NOMO-1 treated with DMSO at 0.1 percent for 48 hours (cell line): Measurements from ENCODE around the gene BLOC1S1.

Experiments
- DNase-seq: peaks from one replicate; lab custom pipeline; 2025; ENCODE audit not compliant: unreplicated experiment; lab: John Stamatoyannopoulos, UW

The BLOC1S1 gene

DNA sequence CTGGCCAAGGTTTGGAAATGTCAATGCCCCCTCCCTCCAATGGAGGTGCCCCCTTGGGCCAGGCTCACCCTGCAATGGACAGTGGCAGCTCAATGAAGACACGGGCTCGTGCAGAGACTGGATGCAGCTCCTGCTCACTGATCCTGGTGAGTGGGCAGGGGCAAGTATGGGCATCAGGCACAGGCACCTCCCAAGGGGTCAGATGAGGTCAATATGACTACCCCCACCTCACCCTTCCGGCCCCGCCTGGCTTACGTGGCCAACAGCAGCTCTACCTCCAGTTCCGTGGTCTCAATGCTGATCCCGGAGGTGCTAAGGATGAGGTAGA is 21.7 kb upstream of the BLOC1S1 start:
- DNase-seq: no peak

DNA sequence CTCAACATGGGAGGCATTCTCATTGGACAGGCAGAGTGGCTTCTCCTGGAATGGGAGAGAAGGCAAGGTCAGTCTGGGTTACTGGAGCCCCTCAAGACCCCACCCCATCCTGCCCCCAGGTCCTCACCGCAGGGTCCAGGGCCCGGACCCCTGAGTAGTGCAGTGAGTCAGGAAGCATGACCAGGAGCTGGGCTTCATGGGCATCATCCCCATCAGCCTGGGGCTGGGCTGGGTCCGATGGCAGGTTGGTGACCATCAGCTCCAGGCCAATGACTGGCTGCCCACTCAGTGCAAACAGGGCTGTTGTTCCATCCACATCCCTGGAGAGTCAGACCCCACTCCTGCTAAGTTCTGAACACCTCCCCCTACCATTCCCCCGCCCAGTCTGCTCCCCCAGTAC is 21.2 kb upstream of the BLOC1S1 start:
- no peak for DNase-seq

DNA sequence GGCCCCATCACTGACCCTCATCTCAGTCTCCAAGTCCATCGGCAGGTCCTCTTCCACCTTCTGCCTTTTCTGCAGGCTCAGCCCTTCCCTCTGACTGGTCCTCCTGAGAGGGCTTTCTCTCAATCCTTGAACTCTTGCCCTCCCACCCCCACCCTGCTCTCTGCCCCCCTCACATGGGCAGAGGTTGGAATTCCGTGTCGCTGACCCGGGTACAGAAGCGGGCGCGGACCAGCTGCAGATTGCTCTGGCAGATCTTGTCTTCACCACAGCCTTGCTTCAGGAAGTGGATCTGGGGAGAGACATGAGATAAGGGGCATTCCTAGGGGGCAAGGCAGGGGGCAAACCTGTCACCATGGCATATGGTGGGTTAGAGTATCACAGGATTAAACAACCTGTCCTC is 20.5 kb upstream of the BLOC1S1 start:
- DNase-seq: no peak

DNA sequence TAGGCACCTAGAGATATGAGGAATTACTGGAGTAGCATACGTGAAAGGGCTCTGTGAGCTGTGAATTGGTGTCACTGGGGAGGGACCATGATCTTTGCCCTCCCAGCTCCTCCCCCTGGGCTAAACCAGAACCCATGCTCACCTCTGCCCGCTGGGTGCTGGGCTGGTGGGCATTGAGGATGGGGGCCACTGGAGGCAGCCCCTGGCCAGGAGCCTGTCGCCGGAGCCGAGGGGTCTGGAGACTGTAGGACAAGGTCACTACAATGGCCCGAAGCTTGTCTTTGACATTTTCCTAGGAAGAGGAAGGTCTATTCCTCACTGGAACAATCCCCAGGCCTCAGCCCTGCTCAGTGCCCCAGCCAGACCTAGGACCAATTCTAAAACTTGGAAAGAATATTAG is 19.7 kb upstream of the BLOC1S1 start:
- DNase-seq: no peak

DNA sequence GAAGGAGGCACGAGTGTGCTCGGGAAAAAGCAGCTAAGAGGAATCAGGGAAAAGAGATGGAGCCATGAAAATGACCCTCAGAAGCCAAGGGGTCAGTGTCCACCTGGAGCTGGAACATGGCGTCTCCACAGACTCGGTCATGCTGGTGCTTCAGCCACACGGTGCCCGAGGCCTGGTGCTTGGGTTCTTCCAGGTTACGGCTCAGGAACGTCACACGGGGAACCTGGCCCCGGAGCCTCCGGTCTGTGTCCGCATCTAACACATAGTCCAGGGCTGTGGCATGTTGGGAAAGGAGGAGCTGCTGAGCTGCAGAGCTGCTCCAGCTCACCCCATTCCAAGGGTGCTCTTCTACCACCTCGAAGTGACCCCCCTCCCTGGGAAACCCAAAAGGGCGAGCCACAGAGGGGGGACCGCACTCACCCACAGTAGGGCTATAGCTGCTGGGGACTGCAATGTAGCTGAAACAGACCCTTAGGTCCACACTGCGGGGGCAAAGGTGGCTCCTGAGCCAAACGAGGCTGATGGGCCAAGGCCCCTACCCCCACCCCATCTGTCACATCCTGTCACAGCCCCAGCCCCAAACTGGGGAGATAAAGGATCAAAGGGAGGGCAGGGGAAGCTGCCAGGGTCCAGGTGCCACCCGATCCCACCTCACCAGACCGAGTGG is 18.9 kb upstream of the BLOC1S1 start:
- DNase-seq: no peak

DNA sequence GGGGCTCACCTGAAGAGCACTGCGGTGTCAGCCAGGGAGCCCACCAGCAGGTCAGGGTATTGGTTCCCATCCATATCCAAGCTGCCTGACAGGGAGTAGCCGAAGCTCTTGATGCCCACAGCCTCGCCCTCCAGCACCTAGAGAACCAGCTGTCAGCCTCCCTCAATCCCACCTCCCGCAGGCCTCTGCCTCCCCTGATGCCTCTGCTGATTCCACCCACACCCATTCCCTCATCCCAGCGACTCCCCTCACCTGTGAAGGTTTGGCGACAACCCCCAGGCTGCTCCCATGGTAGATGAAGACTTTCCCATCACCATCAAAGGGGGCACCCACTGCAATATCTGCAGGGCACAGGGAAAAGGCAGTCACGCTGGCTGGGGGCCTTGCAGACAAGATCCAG is 18.2 kb upstream of the BLOC1S1 start:
- DNase-seq: no peak

DNA sequence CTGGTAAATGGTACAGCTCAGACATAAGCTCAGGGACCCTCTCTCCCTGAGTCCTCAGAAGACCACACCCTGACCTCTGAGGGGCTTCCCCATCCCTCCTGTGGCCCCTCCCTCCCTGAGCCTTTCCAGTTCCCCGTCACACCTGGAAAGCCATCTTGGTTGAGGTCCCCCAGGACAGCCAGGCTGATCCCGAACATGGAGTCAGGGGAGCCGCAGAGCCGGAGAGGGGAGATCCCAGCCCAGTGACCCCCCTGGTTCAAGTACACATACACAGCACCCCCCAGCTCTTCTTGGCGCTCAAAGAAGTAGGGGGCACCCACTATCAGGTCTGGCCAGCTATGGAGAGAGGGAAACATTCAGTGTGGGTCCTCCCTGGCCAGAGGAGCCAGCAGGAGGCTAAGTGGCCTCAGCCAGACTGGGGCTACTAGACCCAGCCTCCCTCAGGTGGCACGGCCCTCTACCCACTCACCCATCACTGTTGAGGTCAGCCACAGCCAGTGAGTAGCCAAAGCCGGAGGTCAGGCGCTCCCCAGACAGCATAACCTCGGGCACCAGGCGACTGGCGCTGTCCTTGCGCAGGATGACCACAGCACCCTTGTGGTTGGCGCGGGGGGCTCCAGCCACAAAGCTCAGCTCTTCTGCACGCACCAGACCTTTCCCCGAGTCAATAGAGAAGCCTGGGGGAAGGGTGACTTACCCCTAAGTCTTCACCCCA is 17.4 kb upstream of the BLOC1S1 start:
- no peak for DNase-seq

DNA sequence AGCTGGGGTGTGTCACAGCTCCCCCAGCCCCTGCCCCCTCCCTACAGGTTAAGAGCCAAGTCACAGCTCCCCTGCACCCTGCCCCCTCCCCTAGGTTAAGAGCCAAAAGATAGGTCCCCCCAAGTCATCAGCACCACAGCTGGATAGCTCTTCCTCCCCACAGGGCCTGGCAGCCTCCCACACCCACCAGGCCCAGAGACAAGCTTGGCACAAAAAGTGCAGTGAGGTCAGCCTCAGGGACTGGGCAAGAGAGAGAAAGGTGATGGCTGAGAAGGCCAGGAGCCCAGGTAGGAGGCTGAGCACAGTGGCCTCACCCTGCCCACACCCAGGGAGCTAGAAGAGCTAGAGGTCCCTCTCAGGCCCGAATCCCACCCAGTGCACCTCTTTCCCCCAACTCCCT is 16.9 kb upstream of the BLOC1S1 start:
- no peak for DNase-seq

DNA sequence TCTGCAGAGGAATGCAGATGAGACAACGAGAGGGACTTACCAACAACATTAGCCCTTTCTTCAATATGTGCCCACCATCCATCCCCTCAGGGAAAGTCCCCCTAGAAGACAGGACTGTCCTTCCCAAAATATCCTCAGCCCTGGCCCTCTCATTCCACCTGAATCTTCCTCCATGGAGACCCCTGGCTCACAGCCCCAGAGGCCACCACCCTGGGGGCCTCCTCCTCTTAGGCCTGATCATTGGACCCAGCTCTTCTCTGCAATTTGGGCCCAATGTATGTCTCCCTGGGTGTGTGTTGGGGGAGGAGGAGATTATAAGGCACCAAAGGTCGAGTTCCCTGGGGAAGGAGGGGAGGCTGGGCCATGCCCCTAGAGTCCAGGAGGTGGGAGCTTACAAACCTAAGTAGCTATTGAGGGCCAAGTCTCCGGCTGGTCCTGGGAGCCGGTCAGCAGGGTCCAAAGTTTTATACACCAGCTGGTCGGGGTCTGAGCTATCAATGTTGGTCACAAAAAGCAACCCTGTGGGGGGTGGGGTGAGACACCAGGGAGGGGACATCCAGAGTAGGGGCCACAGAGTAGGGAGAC is 16.3 kb upstream of the BLOC1S1 start:
- no peak for DNase-seq

DNA sequence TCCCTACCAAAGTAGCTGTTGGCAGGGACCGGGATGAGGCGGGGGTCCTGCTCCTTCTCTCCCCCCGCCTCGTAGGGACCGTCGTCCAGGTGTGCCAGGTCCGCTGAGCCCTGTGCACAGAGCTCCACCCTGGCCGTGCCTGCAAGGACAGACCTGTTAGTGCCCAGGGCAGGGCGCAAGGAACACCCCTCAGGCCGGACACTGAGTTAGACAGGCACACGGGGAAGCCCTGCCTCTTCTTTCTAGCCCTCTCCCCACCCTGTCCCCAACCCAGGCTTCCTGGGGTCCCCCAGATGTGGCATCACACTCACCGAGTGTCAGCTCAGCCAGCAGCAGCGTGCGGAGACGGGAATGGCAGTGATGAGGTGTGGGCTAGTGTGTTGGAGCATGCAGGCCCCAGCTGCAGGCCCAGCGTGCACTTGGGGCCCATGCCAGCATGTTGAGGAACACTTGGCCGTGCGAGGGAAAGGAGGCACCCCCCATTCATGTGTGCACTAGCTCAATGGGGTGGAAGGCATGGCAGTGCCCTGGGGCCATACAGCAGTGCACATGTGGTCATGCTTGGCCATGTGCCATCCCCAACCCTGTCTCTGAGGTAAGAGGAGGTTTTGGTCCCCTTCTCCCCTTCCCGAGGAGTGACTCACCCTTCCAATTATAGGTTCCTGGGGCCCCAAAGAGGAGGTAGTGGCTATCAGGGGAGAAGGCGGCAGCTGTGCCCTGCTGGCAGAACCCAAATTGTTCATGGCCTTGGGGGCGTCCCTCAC is 15.4 kb upstream of the BLOC1S1 start:
- DNase-seq: peak; percentile 54

DNA sequence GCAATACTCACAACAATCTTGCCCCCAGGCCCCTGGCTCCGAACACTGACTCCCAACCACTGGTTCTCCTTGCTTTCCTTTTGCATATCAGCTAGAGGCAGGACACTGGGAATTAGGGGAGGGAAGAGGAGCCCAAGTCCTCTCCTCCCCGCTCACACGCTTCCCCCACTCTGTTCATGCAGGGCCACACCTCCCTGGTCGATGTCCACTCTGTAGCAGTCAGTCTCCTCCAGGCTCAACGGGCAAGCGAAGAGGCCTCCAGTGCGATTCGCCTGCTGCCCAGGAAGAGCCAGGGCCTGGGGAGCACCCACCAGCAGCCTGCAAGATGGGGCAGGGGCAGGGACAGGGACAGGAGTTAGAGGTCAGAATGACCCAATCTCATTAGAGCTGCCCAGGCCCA is 13.0 kb upstream of the BLOC1S1 start:
- DNase-seq: no peak

DNA sequence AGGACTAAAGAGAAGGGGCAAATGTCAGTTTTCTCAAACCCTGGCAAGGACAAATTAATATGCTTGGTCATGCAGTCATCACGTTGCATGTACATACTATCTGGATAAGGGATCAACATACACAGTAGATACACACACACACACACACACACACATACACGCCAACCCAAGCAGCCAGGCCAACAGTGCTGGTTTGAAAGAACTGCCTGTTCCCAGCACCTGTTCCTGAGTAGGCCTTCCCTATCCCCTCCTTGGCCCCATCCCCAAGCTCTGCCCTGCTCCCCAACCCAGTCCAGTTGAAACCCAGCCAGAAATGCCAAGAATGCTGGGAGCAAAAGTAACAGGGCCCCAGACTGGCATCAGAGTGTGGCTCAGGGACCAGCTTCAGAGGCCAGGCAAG is 12.6 kb upstream of the BLOC1S1 start:
- no peak for DNase-seq

DNA sequence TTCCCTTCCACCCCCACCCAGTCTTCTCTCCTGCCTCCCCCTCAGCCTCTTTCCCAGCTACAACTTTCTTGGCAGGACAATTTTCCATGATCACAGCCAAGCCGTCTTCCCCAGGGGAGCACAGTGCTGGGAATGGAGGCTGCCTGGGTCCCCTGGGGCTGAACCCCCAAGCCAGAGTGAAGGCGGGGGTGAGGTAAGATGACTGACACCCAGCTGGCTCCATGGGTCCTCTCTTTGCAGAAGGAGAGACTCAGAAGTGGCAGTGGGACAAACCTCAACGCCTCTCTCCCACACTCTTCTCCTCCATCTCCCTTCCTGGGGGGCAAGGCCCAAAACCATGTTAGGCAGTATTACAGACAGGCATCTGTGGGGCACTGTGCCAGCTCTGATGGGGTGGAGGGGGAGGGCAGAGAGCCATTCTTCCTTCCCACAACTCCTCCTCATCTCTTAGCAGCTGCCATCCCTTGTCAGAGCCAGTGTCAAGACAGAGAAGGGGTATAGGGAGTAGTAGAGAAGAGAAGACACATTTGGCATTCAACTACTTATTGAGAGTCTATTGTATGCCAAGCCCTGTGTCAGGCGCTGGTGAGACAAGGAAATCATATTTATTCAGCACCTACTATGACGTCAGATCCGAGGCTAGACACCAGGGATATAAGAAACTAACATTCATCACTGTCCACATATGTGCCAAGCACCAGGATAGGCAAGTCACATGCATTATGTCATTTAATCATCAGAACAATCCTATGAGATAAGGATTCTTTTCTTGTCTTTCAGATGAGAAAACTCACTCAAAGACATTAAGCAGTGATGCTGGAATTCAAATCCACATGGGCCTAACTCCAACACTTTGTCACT is 11.7 kb upstream of the BLOC1S1 start:
- DNase-seq: no peak

DNA sequence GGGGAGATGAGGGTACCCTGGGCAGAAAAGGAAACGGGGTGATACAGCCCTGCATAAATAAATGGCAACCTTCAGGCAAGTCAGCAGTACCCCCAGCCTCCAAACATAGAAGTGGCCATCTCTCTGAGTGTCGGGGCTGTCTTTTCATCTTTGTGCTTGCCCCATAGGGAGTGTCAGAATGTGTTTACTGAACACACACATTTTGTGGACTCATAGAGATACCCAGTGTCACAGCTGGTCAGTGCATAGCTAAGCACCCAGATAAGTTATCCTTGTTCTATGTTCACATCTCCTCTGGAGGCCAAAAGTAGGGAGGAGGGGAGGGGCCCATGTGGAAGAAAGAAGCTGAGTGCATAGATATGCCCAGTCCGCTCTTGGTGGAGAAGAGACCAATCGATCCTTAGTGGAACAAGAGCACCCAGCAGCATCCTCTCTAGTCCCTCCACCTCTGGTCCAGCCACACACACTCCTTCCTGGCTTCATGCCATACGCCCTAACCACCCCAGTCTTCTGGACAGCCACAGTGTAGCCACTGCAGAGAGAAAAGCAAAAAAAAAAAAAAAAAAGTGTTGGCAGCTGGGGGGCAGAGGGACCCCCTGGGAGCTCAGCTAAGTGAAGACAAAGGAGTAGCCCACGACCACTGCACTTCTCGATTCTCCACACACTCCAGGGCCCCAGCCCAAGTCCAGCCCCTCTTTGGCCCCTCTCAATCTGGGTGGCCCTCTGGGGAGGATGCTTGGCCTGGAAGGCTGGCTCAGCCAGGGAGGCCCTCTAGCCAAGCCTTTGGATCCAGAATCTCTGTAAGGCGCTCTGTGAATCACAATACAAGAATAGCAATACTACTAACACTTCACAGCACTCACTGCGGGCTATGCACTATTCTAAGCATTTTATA is 10.8 kb upstream of the BLOC1S1 start:
- no peak for DNase-seq

DNA sequence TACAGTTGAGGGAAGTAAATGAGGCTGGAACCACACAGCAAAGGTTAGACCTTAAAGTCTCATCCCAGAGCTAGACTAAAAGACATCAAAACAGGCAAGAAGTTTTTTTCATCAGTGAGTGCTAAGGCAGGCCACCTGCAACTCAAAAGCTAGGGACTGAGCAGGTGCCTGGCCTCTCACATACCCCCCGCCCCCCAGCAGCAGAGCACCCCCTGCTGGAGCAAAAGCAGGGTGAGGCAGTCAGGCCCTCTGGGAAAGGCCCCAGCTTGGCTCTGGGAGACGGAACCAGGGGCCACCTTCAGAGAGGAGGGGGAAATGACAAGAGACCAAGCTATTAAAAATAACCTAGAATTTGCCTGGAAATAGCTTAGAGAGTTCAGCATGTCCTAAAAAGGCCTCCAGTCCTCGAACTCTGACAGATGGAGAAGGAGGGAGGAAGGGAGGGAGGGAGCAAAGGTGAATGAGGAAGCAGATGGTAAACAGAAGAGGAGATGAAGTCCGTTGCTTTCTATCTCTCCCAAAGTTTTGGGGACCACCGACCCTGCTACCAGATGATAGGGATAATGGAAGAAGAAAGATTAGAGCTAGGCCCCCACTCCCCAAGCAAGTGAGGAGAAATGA is 10.0 kb upstream of the BLOC1S1 start:
- DNase-seq: peak; percentile 12

DNA sequence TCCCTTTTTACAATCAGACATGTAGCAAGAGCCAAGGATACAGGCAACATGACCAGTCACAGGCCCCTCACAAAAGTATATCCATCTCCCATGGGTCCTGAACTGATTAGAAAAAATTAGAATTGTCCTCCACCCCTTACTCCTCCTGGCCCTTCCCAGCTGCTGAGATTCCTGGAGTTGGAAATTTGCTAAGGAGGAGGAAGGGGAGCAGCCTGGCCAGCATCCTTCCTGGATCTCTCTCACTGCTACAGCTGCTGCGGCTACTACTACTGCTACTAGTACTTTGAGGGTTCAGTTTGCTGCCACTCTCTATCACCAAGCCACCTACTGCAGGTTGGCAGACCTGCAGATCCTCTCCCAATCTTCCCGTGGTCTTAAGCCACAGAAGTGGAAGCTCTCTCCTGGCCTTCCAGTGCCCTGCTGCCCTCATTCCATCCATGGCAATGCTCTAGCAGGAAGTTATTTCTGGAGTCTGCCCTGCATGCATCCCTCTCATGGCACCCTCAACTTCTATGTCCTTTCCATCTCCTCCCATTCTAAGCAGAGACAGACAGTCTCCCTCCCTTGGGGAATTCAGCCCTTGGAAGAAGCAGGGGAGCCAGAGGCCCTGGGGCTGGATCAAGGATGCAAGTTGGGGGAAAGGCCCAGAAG is 9.2 kb upstream of the BLOC1S1 start:
- no peak for DNase-seq

DNA sequence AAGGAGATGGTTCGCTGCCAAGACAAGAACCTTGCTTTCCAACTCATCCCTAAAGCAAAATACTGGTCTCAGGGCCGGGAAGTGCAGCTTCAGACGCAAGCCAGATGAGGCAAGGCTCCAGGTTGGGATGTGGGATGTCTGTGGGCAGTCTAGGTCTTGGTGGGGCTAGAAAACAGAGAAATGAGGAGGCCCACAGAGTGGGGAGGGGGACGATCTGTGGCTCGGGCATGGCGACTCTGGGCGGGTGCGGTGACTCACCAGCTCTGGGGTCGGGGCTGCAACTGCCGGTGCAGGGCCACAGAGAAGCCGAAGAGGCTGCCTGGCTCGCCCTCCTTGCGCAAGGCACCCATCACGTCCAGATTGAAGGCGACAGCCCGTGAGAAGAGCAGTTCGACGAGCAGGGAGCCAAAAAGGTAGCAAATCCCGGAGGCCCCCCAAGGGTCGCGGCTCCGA is 8.6 kb upstream of the BLOC1S1 start:
- DNase-seq: peak; percentile 37

DNA sequence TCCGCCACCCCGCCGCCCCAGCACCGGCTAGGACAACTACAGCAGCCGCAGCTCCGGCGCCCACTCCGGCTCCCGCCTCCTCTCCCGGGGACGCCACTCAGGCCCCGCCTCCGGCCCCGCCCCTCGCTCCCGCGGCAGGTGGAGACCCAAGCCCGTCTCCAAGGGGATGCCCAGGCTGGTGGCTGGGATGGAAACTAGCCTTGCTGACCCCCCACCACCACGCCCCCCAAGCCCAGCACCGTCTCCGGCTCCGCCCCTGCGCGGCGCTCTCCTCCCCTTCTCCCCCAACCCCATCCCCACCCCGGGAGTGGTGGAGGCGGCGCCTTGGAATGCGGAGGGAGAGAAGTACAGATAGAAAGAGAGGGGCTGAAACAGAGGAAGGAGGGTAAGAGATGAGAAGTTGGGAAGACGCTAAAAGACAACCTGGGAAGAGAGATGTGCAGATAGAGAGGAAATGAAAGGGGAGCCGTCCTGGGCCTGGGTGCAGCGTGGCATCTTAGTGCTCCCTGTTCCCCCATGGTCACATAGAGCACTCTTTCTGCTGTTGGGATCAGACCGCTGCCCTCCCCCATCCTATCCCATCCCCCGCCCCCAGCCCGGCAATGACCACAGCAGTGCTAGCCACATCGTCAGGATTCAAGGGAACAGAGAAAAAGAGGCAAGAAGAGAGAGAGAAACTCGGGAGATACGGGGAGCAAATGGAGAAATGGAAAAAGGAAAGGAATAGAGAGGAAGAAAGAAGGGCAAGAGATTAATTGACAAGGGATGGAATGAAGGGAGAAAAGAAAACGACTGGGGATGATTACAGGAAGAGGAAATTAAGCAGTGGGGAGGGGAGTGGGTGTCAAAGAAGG is 7.8 kb upstream of the BLOC1S1 start, which contains the start of gene ITGA7:
Gene ITGA7 (minus strand): TSS at position 64 of the 854 bp plus-strand sequence. CDS start 222 bp downstream, outside the sequence.
- DNase-seq: no peak
